SK-N-SH (cell line): ENCODE results near the gene HES2. TPM values are rescaled to one million over a fixed set of nuclear protein-coding genes. Genes with fewer than 3 reads are reported as not detected.
A peak's percentile ranks its signal among the peaks of the same experiment; 100 is the strongest.

Experiments used
- CTCF ChIA-PET: fragments of 300-600, 350-600 bp; formaldehyde crosslinking; extraction: SDS; loops from one replicate; lab custom pipeline; 2021; lab: Yijun Ruan, JAX
- POLR2A ChIA-PET: fragments of 350-600 bp; sonication (Branson Sonifier 250); formaldehyde crosslinking; extraction: SDS; loops from one replicate; lab custom pipeline; 2020; ENCODE audit warnings: antibody characterized with exemption, inconsistent platforms; lab: Yijun Ruan, JAX
- DNase-seq: peaks from one replicate; pipeline ENCODE4 v3.0.0; 2012
- H2AFZ ChIP-seq: fragments of 200-600 bp; sonication (generic); 2 replicates; pipeline ENCODE4 v1.8.1; 2016; ENCODE audit warnings: antibody characterized with exemption, mild to moderate bottlenecking, low read depth
- H3F3A ChIP-seq: fragments of 200-600 bp; sonication (generic); replicated peaks from 2 replicates; pipeline ENCODE3; 2016; ENCODE audit warnings: antibody characterized with exemption, mild to moderate bottlenecking; ENCODE audit not compliant: insufficient read depth
- H3K27ac ChIP-seq, 2 experiments: fragments of 200-500 bp in 1 of 2; fragments of 200-600 bp in 1 of 2; sonication (Bioruptor generic) in 1 of 2; sonication (generic), shearing (Covaris generic) in 1 of 2; 2 replicates each; pipeline versions ENCODE4 v1.5.1 to v1.6.1; 2014 to 2016; ENCODE audit warnings: low read depth in 2 of 2, inconsistent platforms in 1 of 2, low read length in 1 of 2, mild to moderate bottlenecking in 1 of 2, mixed read lengths in 1 of 2
- H3K27me3 ChIP-seq: fragments of 200-600 bp; sonication (generic), shearing (Covaris generic); 2 replicates; pipeline ENCODE4 v1.6.1; 2016; ENCODE audit warnings: mixed run types; ENCODE audit not compliant: insufficient read depth
- H3K36me3 ChIP-seq, 2 experiments: fragments of 200-500 bp in 1 of 2; fragments of 200-600 bp in 1 of 2; sonication (Bioruptor generic) in 1 of 2; sonication (generic) in 1 of 2; replicated peaks in 1 of 2; 2 replicates each; pipeline versions ENCODE3 to v1.5.1; 2014 to 2016; ENCODE audit warnings: low read length in 1 of 2, mild to moderate bottlenecking in 1 of 2; ENCODE audit not compliant: insufficient read depth in 2 of 2, control insufficient read depth in 1 of 2
- H3K4me1 ChIP-seq, 2 experiments: fragments of 200-500 bp in 1 of 2; fragments of 200-600 bp in 1 of 2; sonication (Bioruptor generic) in 1 of 2; sonication (generic), shearing (Covaris generic) in 1 of 2; 2 replicates each; pipeline versions ENCODE4 v1.5.1 to v1.6.1; 2014 to 2016; ENCODE audit warnings: low read depth in 1 of 2, low read length in 1 of 2, mixed run types in 1 of 2; ENCODE audit not compliant: insufficient read depth in 2 of 2, control insufficient read depth in 1 of 2
- H3K4me2 ChIP-seq: fragments of 200-600 bp; sonication (generic), shearing (Covaris generic); 2 replicates; pipeline ENCODE4 v1.6.1; 2017; ENCODE audit warnings: mixed run types
- H3K4me3 ChIP-seq, 2 experiments: fragments of 200-500 bp in 1 of 2; fragments of 200-600 bp in 1 of 2; sonication (Bioruptor generic) in 1 of 2; sonication (generic), shearing (Covaris generic) in 1 of 2; 2 replicates each; pipeline versions ENCODE4 v1.5.1 to v1.8.1; 2014 to 2016; ENCODE audit warnings: low read depth in 2 of 2, inconsistent platforms in 1 of 2, low read length in 1 of 2, mild to moderate bottlenecking in 1 of 2, mixed read lengths in 1 of 2, moderate library complexity in 1 of 2
- H3K79me2 ChIP-seq: fragments of 200-600 bp; sonication (generic); 2 replicates; pipeline ENCODE4 v1.8.1; 2017; ENCODE audit warnings: mild to moderate bottlenecking; ENCODE audit not compliant: insufficient read depth
- H3K9ac ChIP-seq: fragments of 200-600 bp; sonication (generic); 2 replicates; pipeline ENCODE4 v1.6.1; 2017; ENCODE audit warnings: mixed run types
- H3K9me2 ChIP-seq: fragments of 200-600 bp; sonication (generic); 2 replicates; pipeline ENCODE4 v1.6.1; 2017; ENCODE audit warnings: mixed run types
- H3K9me3 ChIP-seq: fragments of 200-600 bp; sonication (generic); 2 replicates; pipeline ENCODE4 v1.6.1; 2017; ENCODE audit warnings: mixed run types, mild to moderate bottlenecking, moderate library complexity
- H4K20me1 ChIP-seq: fragments of 200-600 bp; sonication (generic); 2 replicates; pipeline ENCODE4 v1.6.1; 2017; ENCODE audit warnings: mild to moderate bottlenecking, mixed run types; ENCODE audit not compliant: insufficient read depth
- ELF1 ChIP-seq: IDR thresholded peaks from 2 replicates; pipeline ENCODE4 v1.4.0; 2012
- EP300 ChIP-seq, 2 experiments: IDR thresholded peaks; 2 replicates each; pipeline versions ENCODE4 v1.4.0 to v1.6.1; 2012; ENCODE audit warnings: borderline replicate concordance in 1 of 2, low read depth in 1 of 2, low read length in 1 of 2
- MXI1 ChIP-seq: IDR thresholded peaks from 2 replicates; pipeline ENCODE4 v1.6.1; 2012; ENCODE audit warnings: mild to moderate bottlenecking, low read depth, low read length, improper control_type of control experiment
- POLR2AphosphoS5 ChIP-seq: IDR thresholded peaks from 2 replicates; pipeline ENCODE4 v1.6.1; 2012; ENCODE audit warnings: low read depth, low read length
- RAD21 ChIP-seq: IDR thresholded peaks from 2 replicates; pipeline ENCODE4 v1.6.1; 2012; ENCODE audit warnings: mild to moderate bottlenecking, low read length
- RCOR1 ChIP-seq: fragments of 150-350 bp; IDR thresholded peaks from 2 replicates; pipeline ENCODE4 v1.6.1; 2017; ENCODE audit warnings: antibody characterized with exemption, low read length
- RFX5 ChIP-seq: IDR thresholded peaks from 2 replicates; pipeline ENCODE4 v1.6.1; 2012; ENCODE audit warnings: mild to moderate bottlenecking, improper control_type of control experiment, low read length
- SMC3 ChIP-seq: IDR thresholded peaks from 2 replicates; pipeline ENCODE4 v1.6.1; 2012; ENCODE audit warnings: low read depth, low read length, improper control_type of control experiment
- TAF1 ChIP-seq: IDR thresholded peaks from 2 replicates; pipeline ENCODE4 v1.6.1; 2012; ENCODE audit warnings: low read depth, mild to moderate bottlenecking, low read length, moderate library complexity, borderline replicate concordance
- WGBS: methylation state at CpG from one replicate; pipeline ENCODE4 v1.1.6; 2017; ENCODE audit warnings: low lambda C conversion rate; 5-methylcytosine and 5-hydroxymethylcytosine counted together
- polyA plus RNA-seq, 3 experiments: library from polyadenylated mRNA; depleted of rRNA; stranded (reverse); fragments of >200 nt; gene quantifications; 2 replicates each; pipeline ENCODE4 v1.2.3, GENCODE V29; 2012
- TF ChIP-seq, protein P1 (sequence below): fragments of 200-600 bp; sonication (generic); IDR thresholded peaks from 2 replicates; pipeline ENCODE4 v1.6.1; 2017; ENCODE audit warnings: antibody characterized with exemption, mild to moderate bottlenecking, moderate library complexity

The HES2 gene
- polyA plus RNA-seq, 1 of the 3 experiments (the other 2 are of a cell fraction): 0.03 TPM

DNA sequence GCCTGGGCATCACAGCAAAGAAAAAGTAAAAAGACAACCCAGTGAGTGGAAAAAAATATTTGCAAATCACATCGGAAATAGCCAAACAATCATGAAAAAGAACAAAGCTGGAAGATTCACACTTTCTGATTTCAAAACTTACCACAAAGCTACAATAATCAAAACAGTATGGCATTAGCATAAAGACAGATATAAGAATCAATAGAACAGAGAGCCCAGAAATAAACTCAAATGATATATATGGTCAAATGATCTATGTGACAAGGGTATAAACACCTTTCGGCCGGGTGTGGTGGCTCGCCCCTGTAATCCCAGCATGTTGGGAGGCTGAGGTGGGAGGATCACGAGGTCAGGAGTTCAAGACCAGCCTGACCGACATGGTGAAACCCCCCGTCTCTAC is 39.7 kb downstream of the HES2 start:
- no peak overlapping the region for H2AFZ ChIP-seq
- no peak for TF ChIP-seq MXI1
- TF ChIP-seq TAF1: no peak
- no peak for TF ChIP-seq RFX5
- TF ChIP-seq ELF1: no peak
- TF ChIP-seq RCOR1: no peak
- TF ChIP-seq POLR2AphosphoS5: no peak
- TF ChIP-seq RAD21: no peak
- CTCF ChIA-PET: interaction anchor here (0.9 to 2.0 kb wide), 6 partner anchors 18 to 133 kb away, joined by 4 to 7 read pairs (median 5); no protein-coding TSS in a partner anchor
- no peaks in the 10 kb centered on the region for H3F3A ChIP-seq
- H3K36me3 ChIP-seq: peaks cover 0 to 5% of the 10 kb centered on the region in 2 experiments
- no peaks in the 10 kb centered on the region for H3K9me2 ChIP-seq
- no peak overlapping the region for H3K4me3 ChIP-seq
- peaks cover 0 to 11% of the 10 kb centered on the region in 2 experiments; a peak in 1 of 4 replicates for H3K4me1 ChIP-seq
- H3K9me3 ChIP-seq: no peaks in the 10 kb centered on the region
- H3K9ac ChIP-seq: no peak overlapping the region
- 96% methylated on average over 7 of the region's 7 CpGs for WGBS
- H3K27me3 ChIP-seq: no peaks in the 10 kb centered on the region
- no peak overlapping the region for H3K4me2 ChIP-seq
- no peak overlapping the region for H3K27ac ChIP-seq
- DNase-seq: no peak
- peaks cover 93% of the 10 kb centered on the region for H3K79me2 ChIP-seq
- peaks cover 9% of the 10 kb centered on the region; the same call in 1 of the 2 replicates for H4K20me1 ChIP-seq
- POLR2A ChIA-PET: no interaction called here

DNA sequence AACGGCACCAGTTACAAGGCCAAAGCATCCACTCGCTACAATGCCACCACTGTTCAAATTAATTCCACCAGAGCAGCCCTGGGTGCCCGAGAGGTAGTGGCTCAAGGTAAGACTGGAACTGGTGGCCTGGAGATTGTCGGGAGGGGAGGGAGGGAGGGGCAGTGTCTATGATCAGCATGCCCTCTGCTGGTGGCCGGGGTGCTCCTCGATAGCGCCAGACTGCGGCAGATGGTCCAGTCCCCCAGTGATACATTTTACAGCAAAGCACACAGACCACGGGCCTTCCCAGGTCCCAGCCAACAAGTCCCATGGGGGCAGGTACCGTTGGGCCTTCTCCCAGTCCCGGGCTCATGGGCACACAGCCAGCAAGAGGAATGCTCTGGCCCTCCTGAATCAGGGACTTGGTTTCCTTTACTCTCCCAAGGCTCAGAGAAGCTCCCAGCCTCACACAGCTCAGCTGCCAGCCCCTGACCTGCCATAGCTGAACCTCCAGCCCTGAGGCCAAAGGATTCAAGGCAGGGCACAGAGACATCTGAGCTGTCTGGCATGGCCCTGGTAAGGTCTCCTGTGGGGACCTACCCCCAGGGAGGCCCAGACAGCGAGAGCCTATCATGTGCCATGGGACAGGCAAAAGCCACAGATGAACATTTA is 41.5 kb downstream of the HES2 start:
- Histone ChIP-seq H3F3A (no peaks in the 10 kb centered on the region), H3K4me3 (no peak overlapping the region), H3K9ac (no peak overlapping the region), H4K20me1 (peaks cover 9% of the 10 kb centered on the region; the same call in 1 of the 2 replicates), H3K9me3 (no peaks in the 10 kb centered on the region), H3K9me2 (no peaks in the 10 kb centered on the region)
- peak; percentile 83 for DNase-seq
- CTCF ChIA-PET: interaction anchor here (0.5 to 5.2 kb wide), 15 partner anchors 11 to 257 kb away, joined by 3 to 37 read pairs (median 4); no protein-coding TSS in a partner anchor
- TF ChIP-seq, protein P1, sequence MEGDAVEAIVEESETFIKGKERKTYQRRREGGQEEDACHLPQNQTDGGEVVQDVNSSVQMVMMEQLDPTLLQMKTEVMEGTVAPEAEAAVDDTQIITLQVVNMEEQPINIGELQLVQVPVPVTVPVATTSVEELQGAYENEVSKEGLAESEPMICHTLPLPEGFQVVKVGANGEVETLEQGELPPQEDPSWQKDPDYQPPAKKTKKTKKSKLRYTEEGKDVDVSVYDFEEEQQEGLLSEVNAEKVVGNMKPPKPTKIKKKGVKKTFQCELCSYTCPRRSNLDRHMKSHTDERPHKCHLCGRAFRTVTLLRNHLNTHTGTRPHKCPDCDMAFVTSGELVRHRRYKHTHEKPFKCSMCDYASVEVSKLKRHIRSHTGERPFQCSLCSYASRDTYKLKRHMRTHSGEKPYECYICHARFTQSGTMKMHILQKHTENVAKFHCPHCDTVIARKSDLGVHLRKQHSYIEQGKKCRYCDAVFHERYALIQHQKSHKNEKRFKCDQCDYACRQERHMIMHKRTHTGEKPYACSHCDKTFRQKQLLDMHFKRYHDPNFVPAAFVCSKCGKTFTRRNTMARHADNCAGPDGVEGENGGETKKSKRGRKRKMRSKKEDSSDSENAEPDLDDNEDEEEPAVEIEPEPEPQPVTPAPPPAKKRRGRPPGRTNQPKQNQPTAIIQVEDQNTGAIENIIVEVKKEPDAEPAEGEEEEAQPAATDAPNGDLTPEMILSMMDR: peak; percentile 23
- peak; percentile 47 for TF ChIP-seq RAD21
- TF ChIP-seq SMC3: peak; percentile 36; the same call in 1 of the 2 replicates
- no peak for TF ChIP-seq EP300 (IDR thresholded peaks at IDR 0.05; ENCODE audit: borderline replicate concordance in 1 of 2, low read depth in 1 of 2, low read length in 1 of 2)
- TF ChIP-seq, all 33 proteins: peak for 3
- Histone ChIP-seq H3K4me2 (no peak overlapping the region), H3K27ac (peak overlapping the region in 1 of 2 experiments; percentile 23; a peak in 1 of 4 replicates), H3K36me3 (peaks cover 0 to 5% of the 10 kb centered on the region in 2 experiments), H3K79me2 (peaks cover 91% of the 10 kb centered on the region), H2AFZ (no peak overlapping the region), H3K4me1 (peaks cover 0 to 5% of the 10 kb centered on the region in 2 experiments; a peak in 1 of 4 replicates), H3K27me3 (no peaks in the 10 kb centered on the region)
- POLR2A ChIA-PET: no interaction called here
- WGBS: 60% methylated on average over 3 of the region's 12 CpGs
